Brain microvascular endothelial cell (primary cell): Measurements from ENCODE around the gene THEM4.
"Not testable (repeated sequence)": the region's sequence is repeated elsewhere in the genome, so short reads cannot be mapped to it uniquely, and the experiment has no call there.

Source experiments
- DNase-seq: peaks from one replicate; pipeline ENCODE4 v3.0.0-alpha.2; 2020
- H3K27ac ChIP-seq: fragments of 250-450 bp; sonication (Bioruptor Pico); 2 replicates; pipeline ENCODE4 v1.5.1; 2020; ENCODE audit warnings: mild to moderate bottlenecking, moderate library complexity
- H3K27me3 ChIP-seq: fragments of 250-450 bp; sonication (Bioruptor Pico); replicated peaks from 2 replicates; pipeline ENCODE4 v1.5.1; 2020; ENCODE audit warnings: mild to moderate bottlenecking
- H3K36me3 ChIP-seq: fragments of 250-450 bp; sonication (Bioruptor Pico); replicated peaks from 2 replicates; pipeline ENCODE4 v1.5.1; 2020; ENCODE audit warnings: mild to moderate bottlenecking
- H3K4me3 ChIP-seq: 2 replicates; pipeline ENCODE4 v1.5.1; 2011; ENCODE audit warnings: low read depth, mild to moderate bottlenecking, control low read depth, low read length, moderate library complexity
- in situ Hi-C: cut with HindIII; loops from 2 replicates; pipeline ENCODE4 v1.10.0; 2017; ENCODE audit warnings: low sequenced_read_pairs, low pct_ligation_motif_present
- TF ChIP-seq, protein P1 (sequence below): IDR thresholded peaks from 2 replicates; pipeline ENCODE4 v1.5.1; 2011; ENCODE audit warnings: low read depth, mild to moderate bottlenecking, moderate library complexity, low read length, control low read depth, inconsistent platforms; ENCODE audit errors: missing control alignments

The THEM4 gene

DNA sequence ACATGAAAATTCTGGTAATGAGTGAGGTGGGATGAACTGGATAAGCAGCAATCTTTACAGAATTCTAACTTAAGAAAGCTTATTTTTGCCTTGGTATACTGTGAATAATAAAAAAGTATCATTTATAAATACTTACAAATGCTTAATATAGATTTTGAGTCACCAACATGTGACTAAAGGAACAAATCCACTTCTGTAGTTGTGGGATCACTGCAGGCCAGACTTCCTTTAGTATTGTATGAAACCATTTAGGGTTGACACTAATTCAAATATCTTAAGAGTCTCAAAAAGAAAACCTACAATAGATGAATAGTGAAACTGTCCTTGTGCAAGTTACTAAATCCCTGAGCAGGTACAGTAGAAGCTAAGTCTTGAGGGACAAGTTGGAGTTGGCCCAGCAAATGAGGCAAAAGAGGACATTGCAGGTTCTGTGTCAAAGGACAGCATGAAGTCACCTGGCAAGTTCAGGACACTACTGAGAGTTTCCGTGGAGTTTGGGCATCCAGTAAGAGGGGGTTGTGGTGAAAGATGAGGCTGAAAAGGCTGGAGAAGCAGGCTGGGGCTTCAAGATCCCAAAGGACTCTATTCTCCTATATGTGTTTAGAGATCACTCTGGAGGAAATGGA lies 5.9 kb upstream of the THEM4 start:
- no peaks in the 10 kb centered on the region for H3K36me3 ChIP-seq
- in situ Hi-C loops, result no loop called here
- no peak overlapping the region for H3K4me3 ChIP-seq
- TF ChIP-seq, protein P1, sequence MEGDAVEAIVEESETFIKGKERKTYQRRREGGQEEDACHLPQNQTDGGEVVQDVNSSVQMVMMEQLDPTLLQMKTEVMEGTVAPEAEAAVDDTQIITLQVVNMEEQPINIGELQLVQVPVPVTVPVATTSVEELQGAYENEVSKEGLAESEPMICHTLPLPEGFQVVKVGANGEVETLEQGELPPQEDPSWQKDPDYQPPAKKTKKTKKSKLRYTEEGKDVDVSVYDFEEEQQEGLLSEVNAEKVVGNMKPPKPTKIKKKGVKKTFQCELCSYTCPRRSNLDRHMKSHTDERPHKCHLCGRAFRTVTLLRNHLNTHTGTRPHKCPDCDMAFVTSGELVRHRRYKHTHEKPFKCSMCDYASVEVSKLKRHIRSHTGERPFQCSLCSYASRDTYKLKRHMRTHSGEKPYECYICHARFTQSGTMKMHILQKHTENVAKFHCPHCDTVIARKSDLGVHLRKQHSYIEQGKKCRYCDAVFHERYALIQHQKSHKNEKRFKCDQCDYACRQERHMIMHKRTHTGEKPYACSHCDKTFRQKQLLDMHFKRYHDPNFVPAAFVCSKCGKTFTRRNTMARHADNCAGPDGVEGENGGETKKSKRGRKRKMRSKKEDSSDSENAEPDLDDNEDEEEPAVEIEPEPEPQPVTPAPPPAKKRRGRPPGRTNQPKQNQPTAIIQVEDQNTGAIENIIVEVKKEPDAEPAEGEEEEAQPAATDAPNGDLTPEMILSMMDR, result no peak
- H3K27ac ChIP-seq, result no peak overlapping the region
- no peak for DNase-seq
- H3K27me3 ChIP-seq, result no peaks in the 10 kb centered on the region

DNA sequence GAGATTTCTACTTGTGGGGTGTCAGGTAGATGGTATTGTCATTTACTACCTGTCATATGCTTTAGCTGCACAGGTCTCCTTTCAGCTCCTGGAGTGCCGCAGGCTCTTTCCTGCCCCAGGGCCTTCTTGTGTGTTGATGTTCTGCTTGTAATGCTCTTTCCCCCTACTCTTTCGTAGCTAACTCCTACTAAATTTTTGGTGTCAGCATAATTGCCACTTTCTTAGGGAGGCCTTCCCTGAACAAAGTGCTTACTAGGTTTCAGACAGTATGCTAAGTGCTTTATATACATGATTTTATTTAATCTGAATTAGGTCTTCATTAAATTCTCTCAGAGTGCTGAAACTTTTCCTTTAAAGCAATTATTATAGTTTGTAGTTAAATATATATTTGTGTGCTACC lies 4.8 kb upstream of the THEM4 start:
- no peaks in the 10 kb centered on the region for H3K27me3 ChIP-seq
- DNase-seq, result no peak
- H3K27ac ChIP-seq, result no peak overlapping the region
- H3K4me3 ChIP-seq, result no peak overlapping the region
- in situ Hi-C loops, result no loop called here
- TF ChIP-seq, protein P1, result no peak
- no peaks in the 10 kb centered on the region for H3K36me3 ChIP-seq

DNA sequence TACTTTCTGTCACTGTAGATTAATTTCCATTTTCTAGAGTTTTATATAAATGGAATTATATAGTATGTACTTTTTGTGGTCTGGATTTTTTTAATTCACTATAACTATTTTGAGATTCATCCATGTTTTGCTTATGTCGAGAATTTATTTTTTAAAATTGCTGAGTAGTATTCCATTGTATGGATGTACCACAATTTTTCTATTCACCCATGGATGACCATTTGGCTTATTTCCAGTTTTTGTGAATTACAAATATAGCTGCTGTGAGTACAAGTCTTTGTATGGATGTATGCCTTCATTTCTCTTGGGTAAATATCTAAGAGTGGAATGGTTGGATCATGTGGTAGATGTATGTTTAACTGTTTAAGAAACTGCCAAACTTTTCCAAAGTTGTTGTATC lies 3.7 kb upstream of the THEM4 start:
- Histone ChIP-seq H3K4me3 (no peak overlapping the region), H3K27ac (no peak overlapping the region), H3K36me3 (no peaks in the 10 kb centered on the region), H3K27me3 (no peaks in the 10 kb centered on the region)
- TF ChIP-seq, protein P1, result no peak
- DNase-seq, result no peak
- in situ Hi-C loops, result no loop called here

DNA sequence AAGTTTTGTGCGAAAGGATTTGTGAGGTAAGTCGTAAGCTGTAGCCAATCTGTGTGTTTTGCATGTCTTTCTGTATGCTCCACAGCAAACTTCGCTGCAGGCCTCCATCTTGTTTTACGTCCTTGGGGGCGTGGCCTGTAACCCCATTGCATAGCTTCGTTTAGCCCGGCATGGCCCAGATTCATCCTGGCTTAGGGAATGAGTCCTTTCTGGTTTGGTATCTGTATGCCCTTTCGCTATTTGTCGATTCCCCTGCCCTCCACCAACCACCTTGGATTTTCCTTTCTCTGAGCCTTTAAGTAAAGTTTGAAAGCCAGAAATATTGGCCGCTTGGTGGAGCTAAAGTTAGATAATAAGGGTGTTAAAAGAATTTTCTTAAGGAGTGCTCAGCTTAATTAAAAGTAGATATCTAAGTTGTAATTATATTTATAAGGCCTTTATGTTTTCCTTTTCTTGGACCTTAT lies 1.1 kb downstream of the THEM4 start:
- in situ Hi-C loops, result no loop called here
- DNase-seq, result no peak
- H3K27ac ChIP-seq, result no peak overlapping the region

DNA sequence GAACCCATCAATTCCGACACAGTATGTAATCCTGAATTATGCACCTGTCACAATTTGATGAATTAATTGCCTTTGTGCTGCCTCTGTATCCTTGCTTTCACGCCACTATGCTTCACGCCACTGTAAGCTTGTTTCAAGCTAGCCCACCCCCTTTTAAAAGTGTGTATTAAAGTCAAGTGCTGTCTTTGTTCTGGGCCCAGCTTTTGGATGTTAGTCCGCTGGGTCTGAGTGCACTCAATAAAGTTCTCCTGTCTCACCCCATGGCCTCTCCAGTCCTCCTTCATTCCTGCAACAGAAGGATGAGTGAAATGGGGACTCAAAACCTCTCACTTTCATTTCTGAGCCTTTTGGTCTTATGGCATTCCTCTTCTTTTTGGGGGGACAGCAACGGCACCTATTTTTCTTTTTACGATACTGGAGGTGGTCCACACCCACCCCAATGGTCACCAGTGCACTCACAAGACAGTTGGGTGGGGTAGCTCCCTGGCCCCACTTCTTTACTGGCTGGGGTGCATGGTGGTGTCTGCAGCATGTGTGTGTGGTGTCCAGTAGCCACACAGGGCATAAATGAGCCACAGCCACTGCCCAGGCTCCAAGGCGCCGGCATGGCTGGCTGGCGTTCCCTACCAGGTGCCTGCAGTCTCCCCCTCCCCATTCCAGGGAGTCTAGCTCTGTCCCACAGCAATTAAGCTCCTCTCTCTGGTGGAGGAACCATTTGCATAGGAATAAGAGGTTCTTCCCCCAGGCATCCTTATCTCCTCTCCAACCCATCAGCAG lies 1.8 kb downstream of the THEM4 start:
- in situ Hi-C loops, result no loop called here
- no peak for DNase-seq
- H3K36me3 ChIP-seq, result no peaks in the 10 kb centered on the region
- H3K4me3 ChIP-seq, result no peak overlapping the region
- TF ChIP-seq, protein P1, result no peak
- no peak overlapping the region for H3K27ac ChIP-seq
- no peaks in the 10 kb centered on the region for H3K27me3 ChIP-seq

More for the DNA sequence above, 1.1 kb downstream of the THEM4 start:
- H3K36me3 ChIP-seq, result no peaks in the 10 kb centered on the region
- H3K4me3 ChIP-seq, result peak overlapping the region; percentile 75
- no peaks in the 10 kb centered on the region for H3K27me3 ChIP-seq
- TF ChIP-seq, protein P1, result no peak

DNA sequence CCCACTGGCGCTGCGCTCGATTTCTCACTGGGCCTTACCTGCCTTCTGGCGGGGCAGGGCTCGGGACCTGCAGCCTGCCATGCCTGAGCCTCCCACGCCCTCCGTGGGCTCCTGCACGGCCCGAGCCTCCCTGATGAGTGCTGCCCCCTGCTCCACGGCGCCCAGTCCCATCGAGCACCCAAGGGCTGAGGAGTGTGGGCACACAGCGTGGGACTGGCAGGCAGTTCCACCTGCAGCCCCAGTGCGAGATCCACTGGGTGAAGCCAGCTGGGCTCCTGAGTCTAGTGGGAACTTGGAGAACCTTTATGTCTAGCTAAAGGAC lies 3.0 kb downstream of the THEM4 start:
- H3K4me3 ChIP-seq, H3K27ac ChIP-seq, in situ Hi-C loops, H3K36me3 ChIP-seq, H3K27me3 ChIP-seq, DNase-seq: not testable (repeated sequence)

DNA sequence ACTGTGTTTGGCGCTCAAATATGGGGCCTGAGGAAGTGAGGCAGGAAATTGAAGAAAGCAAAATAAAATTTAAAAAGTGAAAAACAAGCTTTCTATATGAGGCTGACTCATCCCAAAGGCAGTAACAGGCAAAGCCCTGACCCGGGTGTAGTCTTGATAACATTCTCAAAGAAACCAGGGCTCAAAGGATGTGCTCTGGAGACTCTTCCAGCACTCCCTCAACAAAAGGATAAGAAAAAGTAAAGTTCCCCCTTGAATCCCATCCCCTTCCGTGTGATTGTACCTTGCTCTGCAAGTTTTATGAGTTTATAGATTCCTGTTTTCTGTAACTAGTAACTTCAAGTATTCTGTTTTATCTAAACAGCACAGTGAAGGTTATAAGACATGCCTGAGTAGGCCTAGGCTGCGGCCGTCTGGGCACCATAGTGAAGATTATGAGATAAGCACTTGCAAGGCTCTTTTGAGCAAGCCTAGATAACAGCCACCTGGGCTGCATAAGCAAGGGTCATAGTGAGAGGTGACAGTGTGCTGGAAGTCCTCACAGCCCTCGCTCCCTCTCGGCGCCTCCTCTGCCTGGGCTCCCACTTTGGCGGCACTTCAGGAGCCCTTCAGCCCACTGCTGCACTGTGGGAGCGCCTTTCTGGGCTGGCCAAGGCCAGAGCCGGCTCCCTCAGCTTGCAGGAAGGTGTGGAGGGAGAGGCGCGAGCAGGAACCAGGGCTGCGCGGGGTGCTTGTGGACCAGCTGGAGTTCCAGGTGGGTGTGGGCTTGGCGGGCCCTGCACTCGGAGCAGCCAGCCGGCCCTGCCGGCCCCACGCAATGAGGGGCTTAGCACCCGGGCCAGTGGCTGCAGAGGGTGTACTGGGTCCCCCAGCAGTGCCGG lies 3.6 kb downstream of the THEM4 start:
- H3K27me3 ChIP-seq, in situ Hi-C loops, H3K4me3 ChIP-seq, H3K36me3 ChIP-seq: not testable (repeated sequence)
- DNase-seq, result peak; percentile 38
- peak overlapping the region; percentile 77 for H3K27ac ChIP-seq
